ENCODE results near the gene VAV1. TPM values are rescaled to one million over a fixed set of nuclear protein-coding genes. Genes with fewer than 3 reads are reported as not detected.

Gene VAV1
- total RNA-seq, 1 donor from 2014 or later, result not detected

GRCh38 chr19:6808494-6808893 is 36.0 kb downstream of the VAV1 start:
- Mint-ChIP-seq H3K36me3 (ENCODE audit: unreplicated experiment) (no peaks in the 10 kb centered on the region), H3K9me3 (ENCODE audit: unreplicated experiment) (peaks cover 4% of the 10 kb centered on the region), H3K4me3 (ENCODE audit: unreplicated experiment) (no peak overlapping the region), H3K27me3 (ENCODE audit: unreplicated experiment) (peaks cover 1% of the 10 kb centered on the region), H3K4me1 (ENCODE audit: low read depth, unreplicated experiment) (no peaks in the 10 kb centered on the region), H3K27ac (ENCODE audit: unreplicated experiment) (no peak overlapping the region)
- DNase-seq, result no peak
- no peak for TF ChIP-seq CTCF (IDR thresholded peaks at IDR 0.05; ENCODE audit: partially characterized antibody, unreplicated experiment)

DNA sequence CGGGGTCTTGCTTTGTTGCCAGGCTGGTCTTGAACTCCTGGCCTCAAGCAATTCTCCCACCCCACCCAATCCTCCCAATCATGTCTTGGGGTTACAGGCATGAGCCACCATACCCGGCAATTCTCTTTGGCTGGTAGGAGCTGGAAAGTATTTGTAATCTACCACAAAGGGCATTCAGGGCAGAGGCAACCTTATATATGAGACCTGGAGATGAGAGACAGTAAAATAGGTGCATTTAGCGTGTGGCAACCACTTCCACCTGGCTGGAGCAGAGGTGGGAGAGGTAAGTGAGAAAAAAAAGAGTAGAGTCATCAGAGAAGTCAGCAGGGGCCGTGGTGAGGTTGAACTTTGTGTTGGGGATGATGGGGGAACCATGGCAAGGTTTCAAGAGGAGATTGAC is 36.8 kb downstream of the VAV1 start:
- Mint-ChIP-seq H3K4me1 (ENCODE audit: low read depth, unreplicated experiment) (no peaks in the 10 kb centered on the region), H3K27ac (ENCODE audit: unreplicated experiment) (no peak overlapping the region), H3K9me3 (ENCODE audit: unreplicated experiment) (peaks cover 4% of the 10 kb centered on the region), H3K36me3 (ENCODE audit: unreplicated experiment) (no peaks in the 10 kb centered on the region), H3K27me3 (ENCODE audit: unreplicated experiment) (peaks cover 1% of the 10 kb centered on the region), H3K4me3 (ENCODE audit: unreplicated experiment) (no peak overlapping the region)
- no peak for TF ChIP-seq CTCF (IDR thresholded peaks at IDR 0.05; ENCODE audit: partially characterized antibody, unreplicated experiment)
- no peak for DNase-seq

DNA sequence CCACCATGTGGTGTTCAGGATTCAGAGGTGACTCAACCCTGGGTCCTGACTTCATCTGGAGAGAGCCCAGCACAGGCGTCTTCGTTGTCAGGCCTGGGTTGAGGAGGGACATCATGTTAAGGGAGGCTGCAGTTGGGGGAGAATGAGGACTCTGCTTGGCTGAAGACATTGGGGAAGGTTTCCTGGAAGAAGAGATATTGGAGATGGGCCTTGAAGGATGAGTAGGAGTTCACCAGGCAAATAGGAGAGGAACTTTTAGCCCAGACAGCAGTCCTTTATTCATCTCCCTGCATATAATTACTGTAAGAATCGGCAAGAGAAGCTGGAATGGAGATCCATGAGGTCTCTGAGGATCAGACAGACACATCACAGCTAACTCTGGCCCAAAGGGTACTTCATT is 38.9 kb downstream of the VAV1 start:
- no peak for TF ChIP-seq CTCF (IDR thresholded peaks at IDR 0.05; ENCODE audit: partially characterized antibody, unreplicated experiment)
- H3K4me3 Mint-ChIP-seq (ENCODE audit: unreplicated experiment), result no peak overlapping the region

GRCh38 chr19:6811906-6812305 is 39.4 kb downstream of the VAV1 start:
- TF ChIP-seq CTCF (IDR thresholded peaks at IDR 0.05; ENCODE audit: partially characterized antibody, unreplicated experiment), result no peak
- no peaks in the 10 kb centered on the region for H3K36me3 Mint-ChIP-seq (ENCODE audit: unreplicated experiment)
- peaks cover 4% of the 10 kb centered on the region for H3K9me3 Mint-ChIP-seq (ENCODE audit: unreplicated experiment)
- H3K4me3 Mint-ChIP-seq (ENCODE audit: unreplicated experiment), result no peak overlapping the region
- peaks cover 1% of the 10 kb centered on the region for H3K27me3 Mint-ChIP-seq (ENCODE audit: unreplicated experiment)
- no peaks in the 10 kb centered on the region for H3K4me1 Mint-ChIP-seq (ENCODE audit: low read depth, unreplicated experiment)
- no peak for DNase-seq
- H3K27ac Mint-ChIP-seq (ENCODE audit: unreplicated experiment), result no peak overlapping the region

More for the DNA sequence above, 38.9 kb downstream of the VAV1 start:
- peaks cover 1% of the 10 kb centered on the region for H3K27me3 Mint-ChIP-seq (ENCODE audit: unreplicated experiment)
- H3K36me3 Mint-ChIP-seq (ENCODE audit: unreplicated experiment), result no peaks in the 10 kb centered on the region
- no peaks in the 10 kb centered on the region for H3K4me1 Mint-ChIP-seq (ENCODE audit: low read depth, unreplicated experiment)
- no peak overlapping the region for H3K27ac Mint-ChIP-seq (ENCODE audit: unreplicated experiment)
- no peak for DNase-seq
- H3K9me3 Mint-ChIP-seq (ENCODE audit: unreplicated experiment), result peaks cover 4% of the 10 kb centered on the region

DNA sequence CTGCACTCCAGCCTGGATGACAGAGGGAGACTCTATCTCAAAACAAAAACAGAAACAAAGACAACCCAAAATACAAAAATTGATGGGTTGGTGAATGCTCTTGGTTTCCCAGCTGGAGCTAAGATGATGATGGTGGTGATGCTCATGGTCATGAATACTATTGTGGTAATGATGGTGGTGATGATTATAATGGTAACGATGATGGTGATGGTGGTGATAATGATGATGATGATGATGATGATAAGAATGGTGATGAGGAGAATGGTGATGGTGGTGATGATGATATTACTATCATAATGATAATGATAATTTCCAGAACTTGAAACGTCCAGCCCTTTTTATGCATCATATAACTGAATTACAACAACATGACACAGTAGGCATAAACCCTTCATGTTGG is 40.1 kb downstream of the VAV1 start:
- Mint-ChIP-seq H3K4me1 (ENCODE audit: low read depth, unreplicated experiment) (no peaks in the 10 kb centered on the region), H3K27me3 (ENCODE audit: unreplicated experiment) (peaks cover 1% of the 10 kb centered on the region), H3K4me3 (ENCODE audit: unreplicated experiment) (no peak overlapping the region), H3K27ac (ENCODE audit: unreplicated experiment) (no peak overlapping the region), H3K9me3 (ENCODE audit: unreplicated experiment) (peaks cover 4% of the 10 kb centered on the region), H3K36me3 (ENCODE audit: unreplicated experiment) (no peaks in the 10 kb centered on the region)
- no peak for TF ChIP-seq CTCF (IDR thresholded peaks at IDR 0.05; ENCODE audit: partially characterized antibody, unreplicated experiment)
- DNase-seq, result no peak
